Endothelial cell of umbilical vein (primary cell): Measurements from ENCODE around the gene PRSS35. TPM values are rescaled to one million over a fixed set of nuclear protein-coding genes. Genes with fewer than 3 reads are reported as not detected.

Source experiments
- BruUV-seq: library from RNA; stranded (reverse); fragments of 400-500 nt; replicated peaks from 2 replicates; lab custom pipeline; 2021; lab: Mats Ljungman, UMichigan
- CTCF ChIA-PET: fragments of 300-600, 350-600 bp; sonication (Branson Sonifier 250); formaldehyde crosslinking; loops from one replicate; lab custom pipeline; 2021; ENCODE audit warnings: antibody characterized with exemption, inconsistent platforms; lab: Charles Lee
- POLR2A ChIA-PET: fragments of 300-600, 350-600 bp; sonication (Branson Sonifier 250); formaldehyde crosslinking; loops from one replicate; lab custom pipeline; 2021; ENCODE audit warnings: antibody characterized with exemption, inconsistent platforms; lab: Charles Lee
- DNase-seq: peaks from one replicate; pipeline ENCODE4 v3.0.0-alpha.2; 2011; ENCODE audit warnings: low read depth, low spot score
- FAIRE-seq: peaks from 2 replicates; lab custom pipeline; 2011; peaks lifted over from hg19 to GRCh38; lab: Jason Lieb, UNC
- H2AFZ ChIP-seq: 2 replicates; pipeline ENCODE4 v1.6.0; 2012; ENCODE audit warnings: low read depth, low read length, control low read depth, inconsistent platforms
- H3K27ac ChIP-seq: 2 replicates; pipeline ENCODE4 v1.5.1; 2011; ENCODE audit warnings: low read depth, mild to moderate bottlenecking, control low read depth, low read length, moderate library complexity; ENCODE audit not compliant: insufficient read depth
- H3K27me3 ChIP-seq, 2 experiments: 2 replicates each; pipeline versions ENCODE4 v1.6.0 to v1.6.1; 2011; ENCODE audit warnings: low read length in 2 of 2, mixed read lengths in 1 of 2; ENCODE audit not compliant: control insufficient read depth in 2 of 2, insufficient read depth in 2 of 2
- H3K36me3 ChIP-seq, 2 experiments: 2 replicates in 1 of 2; 3 replicates in 1 of 2; pipeline ENCODE4 v1.5.1; 2011; ENCODE audit warnings: low read length in 2 of 2, mild to moderate bottlenecking in 1 of 2, moderate library complexity in 1 of 2; ENCODE audit not compliant: control insufficient read depth in 2 of 2, insufficient read depth in 2 of 2; ENCODE audit errors: extremely low read depth in 1 of 2
- H3K4me1 ChIP-seq: 3 replicates; pipeline ENCODE4 v1.5.1; 2011; ENCODE audit warnings: mild to moderate bottlenecking, low read length; ENCODE audit not compliant: control insufficient read depth, insufficient read depth; ENCODE audit errors: extremely low read depth
- H3K4me2 ChIP-seq: 2 replicates; pipeline ENCODE4 v1.6.1; 2011; ENCODE audit warnings: low read length, control low read depth, mixed read lengths; ENCODE audit not compliant: insufficient read depth
- H3K4me3 ChIP-seq, 3 experiments: fragments of 200-600 bp in 1 of 3; sonication (generic), shearing (Covaris generic) in 1 of 3; replicated peaks in 1 of 3; 2 replicates each; pipeline ENCODE4 v1.5.1; 2011 to 2016; ENCODE audit warnings: control low read depth in 3 of 3, low read length in 3 of 3, mild to moderate bottlenecking in 2 of 3, inconsistent platforms in 1 of 3, low read depth in 1 of 3, moderate library complexity in 1 of 3; ENCODE audit not compliant: insufficient read depth in 1 of 3
- H3K79me2 ChIP-seq: 2 replicates; pipeline ENCODE4 v1.6.0; 2012; ENCODE audit warnings: low read length, inconsistent platforms; ENCODE audit not compliant: control insufficient read depth, insufficient read depth
- H3K9ac ChIP-seq: replicated peaks from 2 replicates; pipeline ENCODE3; 2011; ENCODE audit warnings: low read length, control low read depth; ENCODE audit not compliant: insufficient read depth; ENCODE audit errors: extremely low read depth
- H3K9me1 ChIP-seq: replicated peaks from 3 replicates; pipeline ENCODE4 v1.6.0; 2011; ENCODE audit warnings: mild to moderate bottlenecking, low read length; ENCODE audit not compliant: control insufficient read depth, insufficient read depth; ENCODE audit errors: extremely low read depth
- H3K9me3 ChIP-seq: replicated peaks from 2 replicates; pipeline ENCODE4 v1.5.1; 2012; ENCODE audit warnings: low read length, inconsistent platforms; ENCODE audit not compliant: control insufficient read depth, insufficient read depth
- H4K20me1 ChIP-seq: replicated peaks from 2 replicates; pipeline ENCODE3; 2011; ENCODE audit warnings: mild to moderate bottlenecking, low read length; ENCODE audit not compliant: control insufficient read depth, insufficient read depth; ENCODE audit errors: extremely low read depth
- CTCF ChIP-seq, 2 donors: IDR thresholded peaks; 1 replicate in 1 of 2; 2 replicates in 1 of 2; pipeline ENCODE4 v1.5.1; 2011; ENCODE audit warnings: low read length in 2 of 2, mild to moderate bottlenecking in 2 of 2, moderate library complexity in 2 of 2, control low read depth in 1 of 2, inconsistent platforms in 1 of 2, low read depth in 1 of 2; ENCODE audit not compliant: insufficient read depth in 1 of 2; ENCODE audit errors: extremely low read depth in 1 of 2
- EZH2 ChIP-seq: IDR thresholded peaks from 2 replicates; pipeline ENCODE4 v1.6.1; 2012; ENCODE audit warnings: borderline replicate concordance, low read depth, mild to moderate bottlenecking, moderate library complexity, low read length, inconsistent platforms; ENCODE audit not compliant: severe bottlenecking
- FOS ChIP-seq: IDR thresholded peaks from 2 replicates; pipeline ENCODE4 v1.6.1; 2011; ENCODE audit warnings: mild to moderate bottlenecking, low read length, moderate library complexity, borderline replicate concordance; ENCODE audit not compliant: insufficient read depth
- GATA2 ChIP-seq: IDR thresholded peaks from 2 replicates; pipeline ENCODE4 v1.7.0; 2011; ENCODE audit warnings: low read depth, mild to moderate bottlenecking, moderate library complexity, mixed read lengths, low read length; ENCODE audit not compliant: insufficient read length, insufficient read depth
- JUN ChIP-seq: IDR thresholded peaks from 2 replicates; pipeline ENCODE4 v1.6.1; 2011; ENCODE audit warnings: borderline replicate concordance, low read depth; ENCODE audit not compliant: insufficient read length, insufficient read depth
- MAX ChIP-seq: IDR thresholded peaks from 2 replicates; pipeline ENCODE4 v1.6.1; 2011; ENCODE audit not compliant: insufficient read depth, insufficient read length
- POLR2A ChIP-seq: IDR thresholded peaks from 2 replicates; pipeline ENCODE4 v1.6.1; 2012; ENCODE audit warnings: low read depth, mild to moderate bottlenecking, control low read depth, low read length
- dilution Hi-C: fragments of 300-500 bp; cut with MboI; formaldehyde crosslinking; loops from one replicate; pipeline ENCODE4 v1.15.0; 2019; ENCODE audit warnings: low sequenced_read_pairs; ENCODE audit not compliant: extremely low pct_ligation_motif_present
- intact Hi-C: fragments of 100-400 bp; cut with micrococcal nuclease; formaldehyde crosslinking; loops from one replicate; pipeline ENCODE4 v1.10.0; 2022
- polyA plus RNA-seq, 4 experiments: library from polyadenylated mRNA; depleted of rRNA in 3 of 4; stranded (reverse) in 3 of 4; unstranded in 1 of 4; fragments of >200 nt; gene quantifications; 2 replicates each; pipeline versions ENCODE4 v1.2.1 to v1.2.3, GENCODE V29; 2011 to 2012; ENCODE audit warnings: missing spikeins in 1 of 4
- total RNA-seq: library from RNA; stranded (reverse); gene quantifications from 2 replicates; pipeline ENCODE4 v1.2.3, GENCODE V29; 2021

The PRSS35 gene
- total and polyA plus RNA-seq, 2 donors (not counting 3 experiments of a cell fraction or from before 2014, with no cell fraction given), result not detected

DNA sequence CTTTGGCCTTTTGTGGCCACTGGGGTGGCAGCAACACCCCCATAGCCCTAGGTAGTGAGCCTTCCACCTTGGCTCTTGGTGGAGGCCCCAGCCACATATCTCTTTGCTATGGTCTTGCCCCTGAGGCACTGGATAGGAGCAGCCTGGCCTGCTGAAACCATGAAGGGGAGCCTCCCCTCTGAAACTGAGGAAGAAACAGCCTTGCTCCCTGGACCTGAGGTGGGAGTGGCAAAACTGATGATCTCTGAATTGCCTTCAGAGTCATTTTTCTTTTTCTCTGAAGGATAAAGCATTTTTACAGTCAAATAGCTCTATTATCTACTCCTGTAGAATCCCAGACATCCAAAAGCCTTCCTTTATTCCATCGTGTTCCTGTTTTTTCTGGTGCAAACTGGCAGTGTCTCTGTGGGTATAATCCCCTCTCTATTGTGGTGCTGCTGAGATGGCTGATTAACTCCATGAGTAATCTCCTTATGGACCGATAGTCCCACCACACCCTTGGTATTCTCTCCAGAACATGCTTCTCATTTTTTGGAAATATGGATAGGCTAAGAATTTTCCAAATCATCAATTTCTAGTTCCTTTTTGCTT is 22.0 kb upstream of the PRSS35 start:
- Histone ChIP-seq H3K27ac (no peak overlapping the region), H3K9me3 (no peaks in the 10 kb centered on the region), H3K9me1 (no peaks in the 10 kb centered on the region), H3K79me2 (no peaks in the 10 kb centered on the region), H3K9ac (no peak overlapping the region), H2AFZ (no peak overlapping the region), H3K4me3 (no peak overlapping the region), H3K4me2 (no peak overlapping the region), H3K27me3 (no peaks in the 10 kb centered on the region), H4K20me1 (no peaks in the 10 kb centered on the region), H3K4me1 (no peaks in the 10 kb centered on the region), H3K36me3 (no peaks in the 10 kb centered on the region)
- TF ChIP-seq FOS (no peak), CTCF (IDR thresholded peaks at IDR 0.05; ENCODE audit: extremely low read depth in 1 of 2, insufficient read depth in 1 of 2, low read depth in 1 of 2, low read length in 2 of 2) (no peak), EZH2 (no peak), GATA2 (no peak), POLR2A (no peak), MAX (no peak), JUN (no peak)
- CTCF ChIA-PET, result no interaction called here
- intact Hi-C loops, result no loop called here
- POLR2A ChIA-PET, result no interaction called here
- DNase-seq (no peak), FAIRE-seq (no peak)
- dilution Hi-C loops, result no loop called here
- no TSS peak for BruUV-seq
